K562 treated with DMSO at 1 percent for 24 hours (cell line): ENCODE data around the gene KRT78. TPM values are rescaled to one million over a fixed set of nuclear protein-coding genes. Genes with fewer than 3 reads are reported as not detected.

Source experiments
- total RNA-seq: library from RNA; unstranded; fragments of 300-600 nt; gene quantifications from 2 replicates; pipeline ENCODE4 v1.2.3, GENCODE V29; 2022; ENCODE audit warnings: low read depth; ENCODE audit not compliant: insufficient read depth

The KRT78 gene
- total RNA-seq: not detected in 2 replicates

GRCh38 chr12:52848661-52849255 is at the start of gene KRT78:
Gene KRT78 (minus strand): TSS chr12:52848994. CDS start chr12:52848930, 64 bp downstream.

DNA sequence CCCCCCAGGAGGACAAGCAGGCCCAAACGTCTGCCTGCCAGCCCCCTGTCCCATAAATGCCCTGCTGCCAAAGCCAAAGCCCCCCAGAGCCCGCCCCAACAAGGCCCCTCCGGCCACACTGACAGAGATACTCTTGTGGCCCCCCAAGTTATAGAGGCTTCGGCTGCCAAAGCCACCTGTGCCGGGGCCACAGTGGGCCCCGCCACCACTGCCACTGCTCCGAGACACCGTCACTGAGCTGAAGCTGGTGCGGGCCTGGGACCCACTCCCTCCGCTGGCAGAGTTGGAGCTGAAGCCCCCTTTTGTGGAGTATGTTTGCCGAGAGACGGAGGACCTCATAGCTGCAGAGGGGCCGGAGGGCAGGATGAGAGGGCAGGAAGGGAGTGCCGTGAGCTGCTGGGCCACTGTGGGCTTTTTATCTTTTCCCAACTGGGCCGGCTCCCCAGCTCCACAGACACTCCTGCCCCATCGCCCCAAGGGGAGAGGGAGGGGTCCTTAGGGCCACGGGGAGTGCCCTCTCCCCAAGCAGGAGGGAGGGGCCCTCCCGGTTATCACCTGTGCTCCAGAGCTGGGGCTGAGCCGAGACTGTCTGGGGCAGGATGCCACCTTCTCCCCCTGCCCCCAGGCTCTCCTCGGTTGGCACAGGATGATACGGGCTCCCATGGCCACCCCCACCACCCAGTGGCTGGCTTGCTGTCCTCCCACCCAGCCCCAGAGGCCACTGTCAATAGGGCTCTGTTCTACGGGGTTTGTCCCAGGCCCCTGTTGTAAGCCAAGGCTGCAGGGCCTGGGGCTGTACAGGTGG is 14.7 kb downstream of the KRT78 start, which contains the start of gene KRT79:
KRT79 (minus strand) TSS at position 390 of the 805 bp plus-strand sequence; CDS start at position 339, 51 bp downstream.

DNA sequence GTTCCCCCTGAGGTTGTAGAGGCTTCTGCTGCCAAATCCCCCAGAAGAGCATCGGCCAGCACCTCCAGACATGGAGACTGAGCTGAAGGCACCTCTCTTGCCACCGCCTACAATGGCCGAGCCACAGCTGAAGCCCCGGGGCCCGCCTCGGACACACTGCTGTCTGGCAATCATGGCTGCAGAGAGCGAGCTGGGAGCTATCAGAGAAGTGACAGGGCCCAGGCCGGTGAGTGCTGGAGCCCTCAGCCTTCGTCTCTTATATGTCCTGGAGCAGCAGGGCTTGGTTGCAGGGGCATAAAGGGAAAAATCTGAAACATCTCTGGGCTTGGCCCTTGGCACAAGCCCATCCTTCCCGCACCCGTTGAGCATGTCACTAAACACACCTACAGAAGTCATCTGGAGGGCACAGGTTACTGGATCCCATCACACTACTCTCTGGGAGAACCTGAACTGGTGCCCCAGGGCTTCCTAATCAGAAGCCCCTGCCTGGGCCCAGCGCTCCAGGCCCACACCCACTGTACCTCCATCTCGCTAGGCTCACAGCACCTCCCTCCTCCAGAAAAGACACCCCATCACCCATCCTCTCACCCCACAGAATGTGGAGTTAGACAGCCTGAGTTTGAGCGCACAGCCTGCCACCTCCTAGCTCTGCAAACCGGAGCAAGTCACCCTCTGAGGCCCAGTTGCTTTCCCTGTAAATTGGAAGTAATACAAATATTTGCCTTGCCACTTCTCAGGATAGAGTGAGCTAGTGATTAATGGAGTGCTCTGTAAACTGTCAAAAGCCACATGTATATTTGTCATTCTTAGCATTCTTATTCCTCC is 34.7 kb downstream of the KRT78 start, which contains the start of gene KRT4:
KRT4 (minus strand) TSS at position 232 of the 825 bp plus-strand sequence; CDS start at position 174, 58 bp downstream.

GRCh38 chr12:52795694-52796428 is 52.9 kb downstream of the KRT78 start, which contains the start of gene KRT3:
Gene KRT3 (minus strand): TSS chr12:52796117. CDS start chr12:52796042, 75 bp downstream.

Other genes starting within 250 kb of the KRT78 start
- not detected in 2 replicates for gene KRT72, start 247.5 kb downstream of the KRT78 start, total RNA-seq
- 0.27 TPM in 1 of 2 replicates, not detected in the other for gene KRT73, start 230.4 kb downstream of the KRT78 start, total RNA-seq
- gene KRT2, start 196.8 kb downstream of the KRT78 start, total RNA-seq: 0.35 TPM in 1 of 2 replicates, not detected in the other
- not detected in 2 replicates for gene KRT1, start 168.6 kb downstream of the KRT78 start, total RNA-seq
- gene KRT77, start 145.5 kb downstream of the KRT78 start, total RNA-seq: not detected in 2 replicates
- not detected in 2 replicates for gene KRT76, start 71.6 kb downstream of the KRT78 start, total RNA-seq
- not detected in 2 replicates for gene KRT3, start 52.9 kb downstream of the KRT78 start, total RNA-seq
- gene KRT4, start 34.9 kb downstream of the KRT78 start, total RNA-seq: not detected in 2 replicates
- not detected in 2 replicates for gene KRT79, start 14.7 kb downstream of the KRT78 start, total RNA-seq
- 613 and 644 TPM in 2 replicates for gene KRT8, start 56.1 kb upstream of the KRT78 start, total RNA-seq
- gene KRT18, start 100.1 kb upstream of the KRT78 start, total RNA-seq: 385 and 414 TPM in 2 replicates
- gene EIF4B, start 157.5 kb upstream of the KRT78 start, total RNA-seq: 250 and 262 TPM in 2 replicates
- 5.0 and 7.3 TPM in 2 replicates for gene TNS2, start 201.1 kb upstream of the KRT78 start, total RNA-seq
- 25.9 and 26.5 TPM in 2 replicates for gene SPRYD3, start 230.4 kb upstream of the KRT78 start, total RNA-seq
- gene IGFBP6, start 248.7 kb upstream of the KRT78 start, total RNA-seq: 1.4 TPM in 1 of 2 replicates, not detected in the other